PC-9 (cell line): ENCODE results near the gene IL1F10.

ENCODE experiments used
- EZH2 ChIP-seq: fragments of 200-600 bp; sonication (generic); IDR thresholded peaks from 2 replicates; pipeline ENCODE4 v1.8.0; 2017; ENCODE audit warnings: antibody characterized with exemption, low read depth
- TF ChIP-seq, protein P1 (sequence below): fragments of 200-600 bp; sonication (generic); conservative IDR thresholded peaks from 2 replicates; pipeline ENCODE4 v1.6.1; 2017; ENCODE audit warnings: mixed run types, antibody characterized with exemption, mild to moderate bottlenecking, moderate library complexity

DNA sequence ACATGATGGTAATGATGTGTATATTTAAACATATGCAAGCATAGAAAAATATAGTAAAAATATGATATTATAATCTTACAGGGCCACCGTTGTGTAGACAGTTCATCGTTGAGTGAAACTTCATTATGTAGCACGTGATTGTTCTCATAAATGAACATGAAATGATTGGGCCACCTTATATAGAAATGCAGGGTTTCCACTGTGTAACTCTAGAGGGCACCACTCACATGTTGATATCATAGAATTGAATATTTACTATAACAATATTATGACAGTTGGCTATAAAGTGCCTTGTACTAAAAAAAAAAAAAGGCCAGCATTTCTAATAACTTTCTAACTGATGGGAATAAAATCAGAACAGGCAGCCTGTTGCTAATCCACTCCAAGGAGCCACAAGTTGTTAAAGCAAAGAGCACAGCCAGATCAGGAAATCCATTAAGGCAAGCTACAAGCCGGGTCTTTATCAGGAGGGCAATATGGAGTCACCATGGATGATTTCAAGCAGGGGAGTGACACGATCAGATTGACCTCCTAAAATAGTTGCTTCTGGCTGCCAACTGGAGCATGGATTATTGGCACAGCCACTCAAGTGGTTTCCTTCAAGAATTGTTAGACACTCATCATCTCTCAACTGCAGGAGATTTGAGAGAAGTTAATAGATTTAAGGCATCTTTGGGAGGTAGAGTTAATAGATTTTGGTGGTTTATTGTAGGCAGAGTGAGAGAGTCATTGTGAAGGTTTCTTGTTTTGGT lies 16.7 kb downstream of the IL1F10 start:
- TF ChIP-seq, protein P1, sequence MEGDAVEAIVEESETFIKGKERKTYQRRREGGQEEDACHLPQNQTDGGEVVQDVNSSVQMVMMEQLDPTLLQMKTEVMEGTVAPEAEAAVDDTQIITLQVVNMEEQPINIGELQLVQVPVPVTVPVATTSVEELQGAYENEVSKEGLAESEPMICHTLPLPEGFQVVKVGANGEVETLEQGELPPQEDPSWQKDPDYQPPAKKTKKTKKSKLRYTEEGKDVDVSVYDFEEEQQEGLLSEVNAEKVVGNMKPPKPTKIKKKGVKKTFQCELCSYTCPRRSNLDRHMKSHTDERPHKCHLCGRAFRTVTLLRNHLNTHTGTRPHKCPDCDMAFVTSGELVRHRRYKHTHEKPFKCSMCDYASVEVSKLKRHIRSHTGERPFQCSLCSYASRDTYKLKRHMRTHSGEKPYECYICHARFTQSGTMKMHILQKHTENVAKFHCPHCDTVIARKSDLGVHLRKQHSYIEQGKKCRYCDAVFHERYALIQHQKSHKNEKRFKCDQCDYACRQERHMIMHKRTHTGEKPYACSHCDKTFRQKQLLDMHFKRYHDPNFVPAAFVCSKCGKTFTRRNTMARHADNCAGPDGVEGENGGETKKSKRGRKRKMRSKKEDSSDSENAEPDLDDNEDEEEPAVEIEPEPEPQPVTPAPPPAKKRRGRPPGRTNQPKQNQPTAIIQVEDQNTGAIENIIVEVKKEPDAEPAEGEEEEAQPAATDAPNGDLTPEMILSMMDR = peak; percentile 66
- TF ChIP-seq EZH2 = no peak
